Hepatocyte (in vitro differentiated cells): ENCODE data around the gene ADGRE2.

Experiments used
- EZH2phosphoT487 ChIP-seq: fragments of 200-600 bp; sonication (generic); IDR thresholded peaks from one replicate; pipeline ENCODE4 v1.6.1; 2018; ENCODE audit warnings: antibody characterized with exemption, mild to moderate bottlenecking, low read depth, moderate library complexity; ENCODE audit not compliant: unreplicated experiment, severe bottlenecking
- TF ChIP-seq, protein P1 (sequence below): fragments of 200-600 bp; sonication (generic); IDR thresholded peaks from 2 replicates; pipeline ENCODE4 v1.5.1; 2016; ENCODE audit warnings: antibody characterized with exemption, mild to moderate bottlenecking; ENCODE audit not compliant: poor library complexity

- no peak for TF ChIP-seq EZH2phosphoT487
- TF ChIP-seq, protein P1, sequence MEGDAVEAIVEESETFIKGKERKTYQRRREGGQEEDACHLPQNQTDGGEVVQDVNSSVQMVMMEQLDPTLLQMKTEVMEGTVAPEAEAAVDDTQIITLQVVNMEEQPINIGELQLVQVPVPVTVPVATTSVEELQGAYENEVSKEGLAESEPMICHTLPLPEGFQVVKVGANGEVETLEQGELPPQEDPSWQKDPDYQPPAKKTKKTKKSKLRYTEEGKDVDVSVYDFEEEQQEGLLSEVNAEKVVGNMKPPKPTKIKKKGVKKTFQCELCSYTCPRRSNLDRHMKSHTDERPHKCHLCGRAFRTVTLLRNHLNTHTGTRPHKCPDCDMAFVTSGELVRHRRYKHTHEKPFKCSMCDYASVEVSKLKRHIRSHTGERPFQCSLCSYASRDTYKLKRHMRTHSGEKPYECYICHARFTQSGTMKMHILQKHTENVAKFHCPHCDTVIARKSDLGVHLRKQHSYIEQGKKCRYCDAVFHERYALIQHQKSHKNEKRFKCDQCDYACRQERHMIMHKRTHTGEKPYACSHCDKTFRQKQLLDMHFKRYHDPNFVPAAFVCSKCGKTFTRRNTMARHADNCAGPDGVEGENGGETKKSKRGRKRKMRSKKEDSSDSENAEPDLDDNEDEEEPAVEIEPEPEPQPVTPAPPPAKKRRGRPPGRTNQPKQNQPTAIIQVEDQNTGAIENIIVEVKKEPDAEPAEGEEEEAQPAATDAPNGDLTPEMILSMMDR = no peak
Measured at GRCh38 chr19:14704450-14704849, 73.9 kb downstream of the ADGRE2 start.
